ENCODE results near the gene ARHGEF3. TPM values are rescaled to one million over a fixed set of nuclear protein-coding genes. Genes with fewer than 3 reads are reported as not detected.
"Not testable (repeated sequence)": the region's sequence is repeated elsewhere in the genome, so short reads cannot be mapped to it uniquely, and the experiment has no call there.

ARHGEF3 gene
- total RNA-seq, 1 experiment from 2014 or later, result 10.2 TPM

DNA sequence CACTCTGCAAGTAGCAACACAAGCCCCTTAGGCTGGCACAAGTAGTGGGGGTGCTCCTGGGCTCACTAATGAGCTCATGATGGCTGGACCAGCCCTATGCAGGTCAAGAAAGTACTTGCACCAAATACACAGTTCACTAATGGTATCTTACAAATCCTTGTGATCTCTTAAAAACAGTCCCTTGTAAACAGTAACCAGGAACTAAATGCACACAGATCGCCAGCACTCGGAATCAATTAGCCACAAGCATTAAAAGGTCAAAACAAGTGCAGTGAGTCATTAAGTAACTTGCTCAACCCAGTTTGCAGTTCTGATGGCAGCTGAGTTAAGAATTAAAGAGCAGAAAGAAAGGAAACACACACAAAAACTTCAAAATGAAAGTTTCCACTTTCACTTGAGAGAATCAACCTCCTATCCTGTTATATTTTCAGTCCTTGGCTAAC is 43.2 kb downstream of the ARHGEF3 start:
- Histone ChIP-seq H3K27me3 (replicated peaks; ENCODE audit: control insufficient read depth, insufficient read depth, low read length) (no peaks in the 10 kb centered on the region), H3K36me3 (ENCODE audit: control insufficient read depth, insufficient read depth, low read length) (no peaks in the 10 kb centered on the region), H3K9me3 (no peaks in the 10 kb centered on the region), H3K4me1 (no peaks in the 10 kb centered on the region), H3K4me3 (ENCODE audit: low read depth, low read length) (no peak overlapping the region)
- no peak overlapping the region for H3K27ac Mint-ChIP-seq (ENCODE audit: unreplicated experiment)
- POLR2A ChIA-PET, result interaction anchor here (0.5 kb wide), 1 partner anchor 975 kb away, joined by 3 read pairs; no protein-coding TSS in a partner anchor
- H3K4me3 Mint-ChIP-seq (ENCODE audit: unreplicated experiment), result no peak overlapping the region
- intact Hi-C loops (cut with micrococcal nuclease; ENCODE audit: unreplicated experiment), result no loop called here
- peaks cover 7% of the 10 kb centered on the region for H3K4me1 Mint-ChIP-seq (ENCODE audit: low read depth, unreplicated experiment)
- no TSS peak for BruUV-seq (replicated peaks)
- no peaks in the 10 kb centered on the region for H3K9me3 Mint-ChIP-seq (ENCODE audit: unreplicated experiment)
- DNase-seq, result no peak
- no peaks in the 10 kb centered on the region for H3K36me3 Mint-ChIP-seq (ENCODE audit: insufficient read depth, unreplicated experiment)
- H3K27me3 Mint-ChIP-seq (ENCODE audit: insufficient read depth, unreplicated experiment), result no peaks in the 10 kb centered on the region
- CTCF ChIA-PET, result interaction anchor here (0.6 kb wide), 1 partner anchor 230 kb away, joined by 3 read pairs; no protein-coding TSS in a partner anchor
- TF ChIP-seq, protein P1, sequence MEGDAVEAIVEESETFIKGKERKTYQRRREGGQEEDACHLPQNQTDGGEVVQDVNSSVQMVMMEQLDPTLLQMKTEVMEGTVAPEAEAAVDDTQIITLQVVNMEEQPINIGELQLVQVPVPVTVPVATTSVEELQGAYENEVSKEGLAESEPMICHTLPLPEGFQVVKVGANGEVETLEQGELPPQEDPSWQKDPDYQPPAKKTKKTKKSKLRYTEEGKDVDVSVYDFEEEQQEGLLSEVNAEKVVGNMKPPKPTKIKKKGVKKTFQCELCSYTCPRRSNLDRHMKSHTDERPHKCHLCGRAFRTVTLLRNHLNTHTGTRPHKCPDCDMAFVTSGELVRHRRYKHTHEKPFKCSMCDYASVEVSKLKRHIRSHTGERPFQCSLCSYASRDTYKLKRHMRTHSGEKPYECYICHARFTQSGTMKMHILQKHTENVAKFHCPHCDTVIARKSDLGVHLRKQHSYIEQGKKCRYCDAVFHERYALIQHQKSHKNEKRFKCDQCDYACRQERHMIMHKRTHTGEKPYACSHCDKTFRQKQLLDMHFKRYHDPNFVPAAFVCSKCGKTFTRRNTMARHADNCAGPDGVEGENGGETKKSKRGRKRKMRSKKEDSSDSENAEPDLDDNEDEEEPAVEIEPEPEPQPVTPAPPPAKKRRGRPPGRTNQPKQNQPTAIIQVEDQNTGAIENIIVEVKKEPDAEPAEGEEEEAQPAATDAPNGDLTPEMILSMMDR (IDR thresholded peaks at IDR 0.05; ENCODE audit: insufficient read depth in 1 of 2, low read depth in 1 of 2, low read length in 1 of 2, severe bottlenecking in 1 of 2, unreplicated experiment in 1 of 2), result no peak

DNA sequence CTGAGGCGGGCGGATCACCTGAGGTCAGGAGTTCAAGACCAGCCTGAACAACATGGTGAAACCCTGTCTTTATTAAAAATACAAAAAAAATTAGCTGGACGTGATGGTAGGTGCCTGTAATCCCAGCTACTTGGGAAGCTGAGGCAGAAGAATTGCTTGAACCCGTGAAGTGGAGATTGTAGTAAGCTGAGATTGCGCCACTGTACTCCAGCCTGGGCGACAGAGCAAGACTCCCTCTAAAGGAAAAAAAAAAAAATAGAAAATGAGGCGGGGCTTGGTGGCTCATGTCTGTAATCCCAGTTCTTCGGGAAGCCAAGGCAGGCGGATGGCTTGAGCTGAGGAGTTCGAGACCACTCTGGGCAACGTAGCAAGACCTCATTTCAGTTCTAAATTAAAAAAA is 43.7 kb downstream of the ARHGEF3 start:
- H3K4me3 ChIP-seq (ENCODE audit: low read depth, low read length); H3K4me3 Mint-ChIP-seq (ENCODE audit: unreplicated experiment); H3K36me3 Mint-ChIP-seq (ENCODE audit: insufficient read depth, unreplicated experiment); H3K9me3 ChIP-seq; H3K27me3 Mint-ChIP-seq (ENCODE audit: insufficient read depth, unreplicated experiment); POLR2A ChIA-PET; H3K4me1 ChIP-seq; BruUV-seq (replicated peaks); H3K27me3 ChIP-seq (replicated peaks; ENCODE audit: control insufficient read depth, insufficient read depth, low read length); H3K4me1 Mint-ChIP-seq (ENCODE audit: low read depth, unreplicated experiment); H3K36me3 ChIP-seq (ENCODE audit: control insufficient read depth, insufficient read depth, low read length); H3K9me3 Mint-ChIP-seq (ENCODE audit: unreplicated experiment); H3K27ac Mint-ChIP-seq (ENCODE audit: unreplicated experiment); intact Hi-C loops (cut with micrococcal nuclease; ENCODE audit: unreplicated experiment); DNase-seq: not testable (repeated sequence)
- CTCF ChIA-PET, result interaction anchor here (0.6 kb wide), 1 partner anchor 231 kb away, joined by 3 read pairs; no protein-coding TSS in a partner anchor

DNA sequence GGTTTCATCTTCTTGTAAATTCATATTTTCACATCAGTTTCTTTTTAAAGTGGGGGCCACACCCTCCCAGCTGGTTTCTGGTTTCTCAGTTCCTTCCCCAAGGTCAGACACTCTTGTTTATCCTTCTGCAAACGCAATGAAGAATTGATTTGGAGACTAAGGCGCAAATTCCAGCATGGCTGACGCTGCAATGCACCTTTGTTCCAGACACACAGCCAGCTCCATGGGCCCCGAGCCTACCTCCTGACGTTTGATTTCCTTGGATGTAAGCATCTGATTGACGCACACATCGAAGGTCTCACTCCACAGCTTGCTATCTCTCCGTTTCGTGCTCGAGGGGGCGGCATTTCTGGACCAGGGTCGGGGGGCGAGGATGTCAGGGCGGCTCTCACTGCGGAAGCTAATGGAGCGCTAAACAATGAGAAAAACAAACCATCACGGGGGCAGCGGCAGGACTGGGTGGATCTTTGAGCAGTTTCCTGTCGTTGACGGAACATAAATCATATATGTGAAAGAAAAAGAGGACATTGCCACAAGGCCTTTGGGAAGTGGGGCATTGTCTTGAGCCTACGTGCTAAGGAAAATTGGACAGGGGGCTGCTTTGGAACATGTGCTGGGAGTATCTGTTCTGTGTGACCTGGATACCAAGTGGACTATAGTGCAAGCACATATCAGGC is 46.9 kb downstream of the ARHGEF3 start:
- no peak overlapping the region for H3K4me3 Mint-ChIP-seq (ENCODE audit: unreplicated experiment)
- Histone ChIP-seq H3K9me3 (no peaks in the 10 kb centered on the region), H3K4me3 (ENCODE audit: low read depth, low read length) (no peak overlapping the region), H3K27me3 (replicated peaks; ENCODE audit: control insufficient read depth, insufficient read depth, low read length) (no peaks in the 10 kb centered on the region), H3K36me3 (ENCODE audit: control insufficient read depth, insufficient read depth, low read length) (no peaks in the 10 kb centered on the region), H3K4me1 (no peaks in the 10 kb centered on the region)
- no peaks in the 10 kb centered on the region for H3K27me3 Mint-ChIP-seq (ENCODE audit: insufficient read depth, unreplicated experiment)
- BruUV-seq (replicated peaks), result no TSS peak
- H3K4me1 Mint-ChIP-seq (ENCODE audit: low read depth, unreplicated experiment), result peaks cover 7% of the 10 kb centered on the region
- H3K27ac Mint-ChIP-seq (ENCODE audit: unreplicated experiment), result no peak overlapping the region
- TF ChIP-seq, protein P1 (IDR thresholded peaks at IDR 0.05; ENCODE audit: insufficient read depth in 1 of 2, low read depth in 1 of 2, low read length in 1 of 2, severe bottlenecking in 1 of 2, unreplicated experiment in 1 of 2), result no peak
- H3K9me3 Mint-ChIP-seq (ENCODE audit: unreplicated experiment), result no peaks in the 10 kb centered on the region
- intact Hi-C loops (cut with micrococcal nuclease; ENCODE audit: unreplicated experiment), result no loop called here
- ChIA-PET POLR2A (no interaction called here), CTCF (no interaction called here)
- DNase-seq, result no peak
- no peaks in the 10 kb centered on the region for H3K36me3 Mint-ChIP-seq (ENCODE audit: insufficient read depth, unreplicated experiment)
